Caco-2 (cell line): Measurements from ENCODE around the gene MYO5B. TPM values are rescaled to one million over a fixed set of nuclear protein-coding genes. Genes with fewer than 3 reads are reported as not detected.

Experiments used
- BruUV-seq: library from RNA; stranded (reverse); fragments of 400-500 nt; replicated peaks from 2 replicates; lab custom pipeline; 2021; lab: Mats Ljungman, UMichigan
- CTCF ChIA-PET: fragments of 300-600 bp; sonication (Branson Sonifier 250); formaldehyde crosslinking; loops from one replicate; lab custom pipeline; 2022; ENCODE audit warnings: antibody characterized with exemption; lab: Charles Lee
- POLR2A ChIA-PET: fragments of 300-600 bp; sonication (Branson Sonifier 250); formaldehyde crosslinking; loops from one replicate; lab custom pipeline; 2022; ENCODE audit warnings: antibody characterized with exemption; lab: Charles Lee
- DNase-seq, 2 experiments: peaks; one replicate each; pipeline versions ENCODE4 v3.0.0 to v3.0.0-alpha.2; 2020 to 2022
- H3K27me3 ChIP-seq: replicated peaks from 2 replicates; pipeline ENCODE4 v1.6.0; 2011; ENCODE audit warnings: low read length; ENCODE audit not compliant: control insufficient read depth, insufficient read depth
- H3K36me3 ChIP-seq: 2 replicates; pipeline ENCODE4 v1.5.1; 2011; ENCODE audit warnings: low read length; ENCODE audit not compliant: control insufficient read depth, insufficient read depth
- H3K4me1 ChIP-seq: fragments of 250-450 bp; sonication (Bioruptor Pico); 2 replicates; pipeline ENCODE4 v1.5.1; 2020; ENCODE audit warnings: mild to moderate bottlenecking
- H3K4me3 ChIP-seq: 2 replicates; pipeline ENCODE4 v1.5.1; 2011; ENCODE audit warnings: low read depth, mild to moderate bottlenecking, control low read depth, low read length
- H3K9me3 ChIP-seq: fragments of 250-450 bp; sonication (Bioruptor Pico); 2 replicates; pipeline ENCODE4 v1.5.1; 2020; ENCODE audit warnings: mild to moderate bottlenecking, moderate library complexity
- H3K27ac Mint-ChIP-seq: one replicate; pipeline ENCODE4 v1.8.0; 2022; ENCODE audit warnings: mixed read lengths; ENCODE audit not compliant: unreplicated experiment
- H3K27me3 Mint-ChIP-seq: one replicate; pipeline ENCODE4 v1.8.0; 2022; ENCODE audit warnings: mixed read lengths; ENCODE audit not compliant: insufficient read depth, unreplicated experiment
- H3K36me3 Mint-ChIP-seq: one replicate; pipeline ENCODE4 v1.8.0; 2022; ENCODE audit warnings: mild to moderate bottlenecking, mixed read lengths; ENCODE audit not compliant: insufficient read depth, unreplicated experiment
- H3K4me1 Mint-ChIP-seq: one replicate; pipeline ENCODE4 v1.8.0; 2022; ENCODE audit warnings: low read depth, mixed read lengths; ENCODE audit not compliant: unreplicated experiment
- H3K4me3 Mint-ChIP-seq: one replicate; pipeline ENCODE4 v1.8.0; 2022; ENCODE audit warnings: mild to moderate bottlenecking, moderate library complexity, mixed read lengths; ENCODE audit not compliant: unreplicated experiment
- H3K9me3 Mint-ChIP-seq: one replicate; pipeline ENCODE4 v1.8.0; 2022; ENCODE audit warnings: mixed read lengths; ENCODE audit not compliant: unreplicated experiment
- intact Hi-C: fragments of 100-400 bp; cut with micrococcal nuclease; formaldehyde crosslinking; loops from one replicate; pipeline ENCODE4 v1.10.0; 2022; ENCODE audit not compliant: unreplicated experiment
- total RNA-seq: library from RNA; stranded (reverse); gene quantifications from 2 replicates; pipeline ENCODE4 v1.2.3, GENCODE V29; 2022
- TF ChIP-seq, protein P1 (sequence below), 2 experiments: fragments of 200-600 bp in 1 of 2; IDR thresholded peaks; 1 replicate in 1 of 2; 2 replicates in 1 of 2; pipeline versions ENCODE4 v1.5.1 to v1.8.0; 2011 to 2022; ENCODE audit warnings: antibody characterized with exemption in 1 of 2, control low read depth in 1 of 2, inconsistent platforms in 1 of 2, low read depth in 1 of 2, low read length in 1 of 2, mild to moderate bottlenecking in 1 of 2, moderate library complexity in 1 of 2; ENCODE audit not compliant: insufficient read depth in 1 of 2, severe bottlenecking in 1 of 2, unreplicated experiment in 1 of 2

MYO5B gene
- total RNA-seq, 1 experiment from 2014 or later, result 28.3 TPM

GRCh38 chr18:49910019-49910418, 284.9 kb downstream of the MYO5B start:
- DNase-seq, result no peak
- no peaks in the 10 kb centered on the region for H3K9me3 Mint-ChIP-seq
- H3K4me1 Mint-ChIP-seq, result peaks cover 6% of the 10 kb centered on the region
- ChIA-PET CTCF (no interaction called here), POLR2A (no interaction called here)
- no peaks in the 10 kb centered on the region; the same call in none of the 2 replicates for H3K36me3 ChIP-seq
- TF ChIP-seq, protein P1, sequence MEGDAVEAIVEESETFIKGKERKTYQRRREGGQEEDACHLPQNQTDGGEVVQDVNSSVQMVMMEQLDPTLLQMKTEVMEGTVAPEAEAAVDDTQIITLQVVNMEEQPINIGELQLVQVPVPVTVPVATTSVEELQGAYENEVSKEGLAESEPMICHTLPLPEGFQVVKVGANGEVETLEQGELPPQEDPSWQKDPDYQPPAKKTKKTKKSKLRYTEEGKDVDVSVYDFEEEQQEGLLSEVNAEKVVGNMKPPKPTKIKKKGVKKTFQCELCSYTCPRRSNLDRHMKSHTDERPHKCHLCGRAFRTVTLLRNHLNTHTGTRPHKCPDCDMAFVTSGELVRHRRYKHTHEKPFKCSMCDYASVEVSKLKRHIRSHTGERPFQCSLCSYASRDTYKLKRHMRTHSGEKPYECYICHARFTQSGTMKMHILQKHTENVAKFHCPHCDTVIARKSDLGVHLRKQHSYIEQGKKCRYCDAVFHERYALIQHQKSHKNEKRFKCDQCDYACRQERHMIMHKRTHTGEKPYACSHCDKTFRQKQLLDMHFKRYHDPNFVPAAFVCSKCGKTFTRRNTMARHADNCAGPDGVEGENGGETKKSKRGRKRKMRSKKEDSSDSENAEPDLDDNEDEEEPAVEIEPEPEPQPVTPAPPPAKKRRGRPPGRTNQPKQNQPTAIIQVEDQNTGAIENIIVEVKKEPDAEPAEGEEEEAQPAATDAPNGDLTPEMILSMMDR (IDR thresholded peaks at IDR 0.05; ENCODE audit: insufficient read depth in 1 of 2, low read depth in 1 of 2, low read length in 1 of 2, severe bottlenecking in 1 of 2, unreplicated experiment in 1 of 2), result no peak
- no peak overlapping the region for H3K4me3 Mint-ChIP-seq
- peaks cover 10% of the 10 kb centered on the region for H3K36me3 Mint-ChIP-seq
- no peak overlapping the region for H3K4me3 ChIP-seq
- H3K4me1 ChIP-seq, result peaks cover 7% of the 10 kb centered on the region; the same call in 1 of the 2 replicates
- H3K27ac Mint-ChIP-seq, result no peak overlapping the region
- no TSS peak for BruUV-seq
- no peaks in the 10 kb centered on the region for H3K27me3 ChIP-seq
- intact Hi-C loops, result no loop called here
- no peaks in the 10 kb centered on the region for H3K27me3 Mint-ChIP-seq
- no peaks in the 10 kb centered on the region for H3K9me3 ChIP-seq

- ChIA-PET POLR2A (no interaction called here), CTCF (interaction anchor here (0.5 kb wide), 1 partner anchor 17 kb away, joined by 3 read pairs; no protein-coding TSS in a partner anchor)
- peaks cover 7% of the 10 kb centered on the region for H3K4me1 Mint-ChIP-seq
- TF ChIP-seq, protein P1 (IDR thresholded peaks at IDR 0.05; ENCODE audit: insufficient read depth in 1 of 2, low read depth in 1 of 2, low read length in 1 of 2, severe bottlenecking in 1 of 2, unreplicated experiment in 1 of 2), result no peak
- Histone ChIP-seq H3K4me1 (peaks cover 7% of the 10 kb centered on the region; the same call in 1 of the 2 replicates), H3K4me3 (no peak overlapping the region), H3K36me3 (no peaks in the 10 kb centered on the region; the same call in none of the 2 replicates), H3K9me3 (no peaks in the 10 kb centered on the region), H3K27me3 (no peaks in the 10 kb centered on the region)
- DNase-seq, result no peak
- H3K27me3 Mint-ChIP-seq, result no peaks in the 10 kb centered on the region
- H3K36me3 Mint-ChIP-seq, result peaks cover 10% of the 10 kb centered on the region
- no peaks in the 10 kb centered on the region for H3K9me3 Mint-ChIP-seq
- H3K27ac Mint-ChIP-seq, result no peak overlapping the region
- intact Hi-C loops, result no loop called here
- H3K4me3 Mint-ChIP-seq, result no peak overlapping the region
- BruUV-seq, result no TSS peak
Observed at GRCh38 chr18:49907346-49907929, 287.5 kb downstream of the MYO5B start.

DNA sequence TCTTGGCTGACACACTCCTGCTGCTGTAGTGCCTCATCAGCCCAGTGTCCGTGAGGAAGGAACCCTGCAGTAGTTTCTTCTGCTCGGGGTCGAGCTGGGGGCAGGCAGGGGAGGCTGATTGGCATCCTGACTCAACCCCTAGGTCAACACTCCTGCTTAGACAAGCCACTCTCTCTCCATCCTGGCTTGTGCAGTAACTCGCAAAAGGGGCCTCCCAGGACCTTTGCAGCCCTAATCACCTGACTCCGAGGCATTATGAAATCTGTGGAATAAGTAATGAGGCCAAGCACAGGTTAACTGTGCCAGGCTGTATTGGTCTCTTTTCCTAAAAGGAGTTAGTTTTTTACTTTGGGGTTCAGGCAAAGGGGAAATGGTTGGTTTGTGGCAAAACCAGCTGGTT, 289.2 kb downstream of the MYO5B start:
- Mint-ChIP-seq H3K9me3 (no peaks in the 10 kb centered on the region), H3K36me3 (peaks cover 10% of the 10 kb centered on the region), H3K4me3 (no peak overlapping the region), H3K4me1 (peaks cover 7% of the 10 kb centered on the region), H3K27ac (no peak overlapping the region), H3K27me3 (no peaks in the 10 kb centered on the region)
- Histone ChIP-seq H3K36me3 (no peaks in the 10 kb centered on the region; the same call in none of the 2 replicates), H3K9me3 (no peaks in the 10 kb centered on the region), H3K4me3 (no peak overlapping the region), H3K4me1 (0 out of 2 replicates have a peak, but pooled peaks cover 3% of the 10 kb centered on the region), H3K27me3 (no peaks in the 10 kb centered on the region)
- BruUV-seq, result no TSS peak
- DNase-seq, result no peak
- POLR2A ChIA-PET, result no interaction called here
- TF ChIP-seq, protein P1 (IDR thresholded peaks at IDR 0.05; ENCODE audit: insufficient read depth in 1 of 2, low read depth in 1 of 2, low read length in 1 of 2, severe bottlenecking in 1 of 2, unreplicated experiment in 1 of 2), result no peak
- intact Hi-C loops, result no loop called here
- CTCF ChIA-PET, result no interaction called here
